NCI-H510A treated with DMSO at 0.1 percent for 48 hours (cell line): ENCODE results near the gene ITPRID2.
"Not testable (repeated sequence)": the region's sequence is repeated elsewhere in the genome, so short reads cannot be mapped to it uniquely, and the experiment has no call there.

Experiments used
- DNase-seq: peaks from one replicate; lab custom pipeline; 2025; lab: John Stamatoyannopoulos, UW

ITPRID2 gene

DNA sequence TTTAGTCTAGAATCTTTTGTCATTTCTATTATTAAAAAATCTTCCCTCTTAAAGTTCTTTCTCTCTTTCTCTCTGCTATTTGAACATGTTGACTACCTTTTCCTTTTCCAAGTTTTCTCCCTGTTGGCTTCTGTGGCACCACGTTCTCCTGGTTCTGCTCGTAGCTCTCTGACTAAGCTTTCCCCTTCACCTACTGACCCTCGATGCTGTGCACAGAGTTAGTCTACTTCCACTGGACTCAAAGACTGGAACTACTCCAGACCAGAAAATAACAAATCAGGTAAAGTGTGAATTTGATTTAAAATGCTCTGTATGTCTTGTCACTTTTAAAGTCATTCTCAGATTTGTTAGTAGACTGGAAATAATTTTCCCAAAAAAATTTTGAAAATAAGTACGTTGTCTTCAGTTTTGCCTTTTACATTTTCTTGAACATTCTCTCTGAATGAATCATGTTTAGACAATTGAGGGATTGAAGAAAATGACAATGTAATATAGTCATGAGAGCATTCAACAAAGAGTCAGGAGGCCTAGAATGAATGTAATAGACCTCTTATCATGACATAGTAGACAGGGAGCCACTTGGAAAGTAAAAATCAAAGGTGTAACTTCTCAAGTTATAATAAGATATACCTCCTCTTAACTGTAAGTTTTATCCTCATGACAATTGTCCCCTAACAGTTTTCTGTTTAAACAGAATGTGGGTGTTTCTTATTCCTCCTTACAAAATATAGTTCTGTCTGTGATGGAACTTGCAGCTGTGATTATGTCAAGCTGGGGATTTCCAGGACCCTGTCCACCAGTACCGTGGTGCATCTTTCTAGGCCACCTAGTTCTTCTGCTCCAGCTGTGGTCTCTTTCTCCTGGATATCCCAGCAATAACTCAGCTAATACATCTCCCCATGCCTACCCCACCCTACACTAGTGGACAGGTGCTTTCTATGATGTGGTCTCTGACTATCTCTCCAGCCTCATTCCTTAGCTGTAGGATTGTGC, 25.5 kb downstream of the ITPRID2 start:
- DNase-seq: no peak

DNA sequence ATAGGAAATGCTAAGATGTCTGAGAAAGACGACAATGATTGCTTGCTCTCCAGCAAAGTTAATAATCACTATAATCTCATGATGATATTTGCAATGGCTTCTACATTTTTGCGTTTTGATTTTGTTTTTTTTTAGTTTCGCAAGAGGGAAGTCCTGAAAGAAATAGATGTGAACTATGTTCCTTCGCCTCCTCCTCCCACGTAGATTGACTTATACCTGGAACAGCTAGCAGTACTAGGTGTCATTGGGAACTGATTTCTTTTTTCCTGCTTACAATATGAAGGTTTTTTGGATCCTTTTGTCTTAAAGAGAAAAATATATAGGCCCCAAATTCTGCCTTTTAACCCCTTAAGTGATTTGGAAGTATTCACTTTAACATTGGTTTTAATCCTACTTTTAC, 26.7 kb downstream of the ITPRID2 start:
- no peak for DNase-seq

DNA sequence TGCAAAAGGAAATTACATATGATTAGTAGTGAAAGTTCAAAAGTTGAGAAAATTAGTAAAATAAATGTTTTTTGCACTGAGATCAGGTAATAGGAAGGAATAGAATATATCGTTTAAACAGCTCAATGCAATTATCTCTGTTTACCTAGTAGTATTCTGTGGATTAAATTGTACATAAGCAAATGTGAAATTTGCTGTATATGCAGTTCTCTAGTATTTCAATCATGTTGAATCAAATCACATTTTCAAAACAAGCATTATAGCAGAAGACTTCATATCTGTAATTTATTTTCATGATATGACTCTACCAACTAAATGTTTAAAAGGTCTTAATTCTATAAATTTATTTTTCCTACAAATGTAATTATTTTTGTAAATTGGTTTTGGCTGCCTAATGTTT, 31.6 kb downstream of the ITPRID2 start:
- no peak for DNase-seq

DNA sequence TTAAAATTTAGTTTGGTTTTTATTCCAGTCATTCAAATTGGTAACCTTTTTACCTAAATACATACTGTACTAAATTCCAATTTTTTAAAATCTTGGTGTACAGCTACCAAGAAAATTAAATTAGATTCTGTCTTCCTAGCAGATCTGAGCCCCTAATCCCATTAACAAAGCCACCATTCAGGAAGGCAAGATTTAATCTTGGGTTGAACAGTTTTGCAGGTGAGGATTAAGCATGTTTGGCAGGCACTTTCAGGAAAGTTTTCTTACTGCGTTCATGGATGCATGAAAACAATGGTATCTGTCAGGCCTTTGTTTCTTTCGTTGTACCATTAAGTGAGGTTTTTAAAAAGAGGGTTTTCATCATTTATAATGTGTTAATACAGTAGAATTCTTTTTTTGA, 32.8 kb downstream of the ITPRID2 start:
- no peak for DNase-seq

DNA sequence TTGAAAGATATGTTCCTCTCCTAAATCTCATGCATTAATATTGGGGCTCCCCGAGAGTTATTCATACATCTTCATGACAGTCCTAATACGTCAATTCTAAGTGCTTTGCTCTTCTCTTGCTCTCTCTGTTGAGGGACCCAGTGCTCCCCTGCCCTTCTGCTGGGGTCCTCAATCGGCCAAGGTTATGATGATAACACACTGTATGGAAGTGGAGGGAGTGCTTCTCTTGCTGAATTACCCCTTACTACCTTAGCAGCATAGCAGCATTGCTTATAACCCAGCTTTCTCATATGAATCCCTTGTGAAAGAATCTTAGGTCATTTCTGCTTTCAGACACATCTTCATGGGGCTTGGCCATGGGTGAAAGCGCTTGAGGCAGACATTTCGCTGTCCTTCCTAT, 43.2 kb downstream of the ITPRID2 start:
- no peak for DNase-seq

DNA sequence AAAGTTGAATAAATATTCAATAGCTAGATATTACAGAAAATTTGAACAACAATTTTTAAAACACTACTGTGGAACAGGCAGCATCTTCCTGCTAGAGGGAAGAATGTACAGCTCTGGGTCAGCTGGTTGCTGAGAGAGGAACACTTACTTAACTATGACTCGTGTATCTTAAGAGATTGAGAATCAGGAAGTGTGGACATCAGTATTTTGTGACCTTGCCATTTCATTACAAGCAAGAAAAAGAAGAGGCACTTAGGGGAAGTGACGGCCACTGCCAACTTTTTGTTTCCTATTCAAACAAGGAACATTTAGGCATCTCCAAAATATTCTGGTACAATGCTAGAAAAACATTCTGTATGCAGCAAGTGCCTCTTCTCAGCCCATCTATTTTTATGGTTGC, 45.9 kb downstream of the ITPRID2 start:
- DNase-seq: no peak

DNA sequence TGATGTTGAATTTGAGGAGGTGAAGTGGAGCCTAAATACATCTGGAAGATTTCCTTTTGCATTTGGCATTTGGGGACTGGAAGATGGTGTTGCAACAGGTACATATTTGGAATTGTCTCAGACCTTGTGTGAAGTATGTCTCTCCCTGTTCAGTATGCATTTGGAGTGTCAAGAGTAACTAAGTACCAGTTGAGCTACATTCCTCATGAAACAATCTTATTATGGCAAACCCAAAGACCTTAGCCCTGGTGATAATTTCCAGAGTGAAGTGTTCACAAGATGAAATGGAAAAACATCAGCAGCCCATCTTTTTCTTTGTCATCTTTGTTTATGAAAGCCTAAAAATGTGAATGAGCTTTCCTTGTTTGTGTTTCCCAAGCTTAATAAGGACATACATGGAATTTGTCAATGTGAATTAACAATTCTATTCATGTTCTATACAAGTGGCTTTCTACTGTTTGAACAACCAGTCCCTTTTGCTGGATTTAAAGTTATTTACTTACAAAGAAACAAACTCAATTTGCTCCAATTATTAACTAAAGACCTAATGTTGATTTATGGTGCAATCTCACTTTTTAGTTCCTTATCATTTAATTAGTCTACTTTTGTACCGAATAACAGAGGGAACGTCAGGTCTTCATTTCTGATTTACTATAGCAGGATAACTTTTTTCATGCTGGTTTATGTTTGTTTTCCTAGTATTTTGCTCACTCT, 52.0 kb downstream of the ITPRID2 start:
- DNase-seq: no peak

DNA sequence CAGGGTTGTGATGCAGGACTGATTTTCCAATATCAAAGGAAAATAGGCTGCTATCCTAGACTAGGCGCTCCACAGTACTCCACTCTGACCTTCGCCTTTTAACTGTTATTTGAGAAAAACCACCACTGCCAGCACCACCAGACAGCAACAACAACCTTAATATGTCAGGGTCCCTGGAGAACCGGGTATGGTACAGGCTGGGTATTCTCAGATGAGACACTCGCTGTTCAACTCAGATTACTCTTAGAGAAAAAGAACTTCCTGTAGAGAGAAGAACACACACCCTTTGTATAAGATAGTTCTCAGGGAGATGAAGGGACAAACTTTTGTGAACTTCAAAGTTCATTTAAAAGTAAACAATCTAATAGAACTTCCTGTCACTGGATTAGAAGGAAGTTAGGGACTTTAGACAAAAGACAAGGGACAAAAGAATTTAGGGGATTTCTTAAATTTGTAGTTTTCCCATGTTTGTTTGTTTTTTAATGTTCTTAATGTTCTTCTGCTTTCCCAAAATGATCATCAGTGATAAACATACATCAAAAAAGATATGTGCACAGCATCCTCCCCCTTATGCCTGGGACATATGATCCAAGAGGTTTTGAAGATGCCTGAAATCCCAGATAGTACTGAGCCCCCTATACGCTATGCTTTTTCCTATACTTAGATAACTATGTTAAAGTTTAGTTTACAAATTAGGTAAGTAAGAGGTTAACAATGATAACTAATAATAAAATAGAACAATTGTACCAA, 52.8 kb downstream of the ITPRID2 start:
- DNase-seq: no peak

DNA sequence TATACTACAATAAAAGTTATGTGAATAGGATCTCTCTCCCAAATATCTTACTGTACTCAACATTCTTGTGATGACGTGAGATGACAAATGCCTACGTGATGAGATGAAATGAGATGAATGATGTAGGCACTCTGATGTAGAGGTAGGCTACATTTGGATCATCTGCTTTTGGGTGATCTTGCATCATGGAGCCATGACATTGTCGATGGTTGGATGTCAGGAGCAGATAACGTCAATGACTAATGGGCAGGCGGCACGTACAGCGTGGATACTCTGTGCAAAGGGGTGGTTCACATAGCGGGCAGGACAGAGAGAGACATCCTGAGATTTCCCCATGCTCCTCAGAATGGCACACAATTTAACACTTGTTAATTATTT, 53.4 kb downstream of the ITPRID2 start:
- no peak for DNase-seq

DNA sequence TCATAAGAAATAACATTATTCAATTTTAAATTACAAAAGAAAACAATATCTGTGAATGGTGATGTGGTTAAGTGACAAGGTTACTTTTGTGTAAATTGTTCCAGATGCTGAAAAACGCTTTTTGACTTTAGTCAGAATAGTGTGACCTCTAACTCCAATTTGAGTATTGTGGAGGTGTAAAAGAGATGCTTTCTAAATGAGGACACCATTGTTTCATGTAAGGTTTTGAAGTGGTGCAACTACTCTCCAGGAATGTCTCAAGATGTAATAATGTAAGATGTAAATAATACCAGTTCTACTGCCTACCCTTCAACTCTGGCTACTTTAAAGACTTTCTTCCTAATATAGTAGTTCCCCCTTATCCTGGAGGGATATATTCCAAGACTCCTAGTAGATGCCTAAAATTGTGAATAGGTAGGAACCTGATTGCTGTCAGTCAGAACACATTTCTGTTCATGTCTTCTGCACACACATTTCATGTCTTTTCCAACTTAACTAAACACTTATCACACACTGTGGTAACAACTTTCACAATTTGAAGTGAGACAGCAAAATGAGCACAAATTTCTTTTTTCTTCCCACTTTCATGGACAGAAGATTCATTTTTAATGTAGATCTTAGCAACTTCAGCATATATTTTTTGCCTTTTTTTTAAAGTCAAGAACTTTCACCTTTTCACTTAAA, 55.1 kb downstream of the ITPRID2 start:
- no peak for DNase-seq

DNA sequence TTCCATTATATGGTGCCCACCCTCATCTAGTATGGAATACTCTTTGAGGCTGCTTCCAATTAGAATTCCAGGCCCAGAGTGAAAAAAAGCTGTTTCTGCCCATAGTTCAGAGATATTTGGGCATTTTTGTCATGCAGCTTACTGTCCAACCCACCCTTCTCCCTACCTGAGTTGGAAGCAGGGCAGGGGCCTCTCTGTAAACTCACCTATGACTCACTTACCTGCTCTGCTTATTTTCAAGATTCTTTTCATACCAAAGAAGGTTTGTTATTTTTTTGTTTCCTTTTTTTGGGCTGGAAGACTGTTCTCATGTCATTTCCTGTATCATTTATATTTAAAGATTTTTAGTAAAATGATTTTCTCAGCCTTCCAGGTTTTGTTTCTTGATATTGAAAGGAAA, 55.7 kb downstream of the ITPRID2 start:
- no peak for DNase-seq

DNA sequence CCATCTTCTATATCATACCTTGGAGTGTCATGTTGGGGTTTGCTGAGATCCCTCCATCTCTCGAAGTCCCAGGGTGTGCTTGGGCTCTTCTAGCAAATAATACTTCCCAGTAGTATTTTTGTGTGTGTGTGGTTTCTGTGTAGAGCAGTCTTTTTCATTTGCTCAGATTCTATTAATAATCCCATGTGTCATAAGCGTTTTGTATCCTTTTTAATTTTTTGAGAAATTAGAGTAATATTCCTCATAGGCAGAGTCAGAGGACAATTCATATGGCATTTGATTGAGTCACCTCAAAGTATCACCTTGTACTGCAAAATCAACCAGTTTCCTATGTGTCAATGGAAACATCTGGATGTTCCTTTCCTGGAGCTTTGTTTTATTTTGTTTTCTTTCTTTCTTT, 56.7 kb downstream of the ITPRID2 start:
- no peak for DNase-seq

DNA sequence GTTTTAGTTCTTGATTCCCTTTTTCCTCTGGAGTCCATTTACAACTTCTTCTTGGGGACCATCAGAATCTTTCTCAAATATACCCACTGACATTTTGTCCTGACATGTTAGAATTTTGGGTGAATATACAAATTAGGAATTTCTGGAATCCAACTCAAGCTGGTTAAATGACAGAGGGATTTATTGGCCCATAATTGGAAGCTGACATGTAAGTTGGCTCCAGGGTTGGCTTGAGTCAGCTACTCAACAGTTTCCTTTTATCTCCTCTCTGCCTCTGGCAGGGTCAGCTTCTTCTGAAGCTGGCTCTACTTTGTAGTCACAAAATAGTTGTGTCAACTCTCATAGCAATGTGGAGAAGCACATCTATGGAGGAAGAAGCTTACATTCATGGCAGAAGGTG, 57.5 kb downstream of the ITPRID2 start:
- no peak for DNase-seq

DNA sequence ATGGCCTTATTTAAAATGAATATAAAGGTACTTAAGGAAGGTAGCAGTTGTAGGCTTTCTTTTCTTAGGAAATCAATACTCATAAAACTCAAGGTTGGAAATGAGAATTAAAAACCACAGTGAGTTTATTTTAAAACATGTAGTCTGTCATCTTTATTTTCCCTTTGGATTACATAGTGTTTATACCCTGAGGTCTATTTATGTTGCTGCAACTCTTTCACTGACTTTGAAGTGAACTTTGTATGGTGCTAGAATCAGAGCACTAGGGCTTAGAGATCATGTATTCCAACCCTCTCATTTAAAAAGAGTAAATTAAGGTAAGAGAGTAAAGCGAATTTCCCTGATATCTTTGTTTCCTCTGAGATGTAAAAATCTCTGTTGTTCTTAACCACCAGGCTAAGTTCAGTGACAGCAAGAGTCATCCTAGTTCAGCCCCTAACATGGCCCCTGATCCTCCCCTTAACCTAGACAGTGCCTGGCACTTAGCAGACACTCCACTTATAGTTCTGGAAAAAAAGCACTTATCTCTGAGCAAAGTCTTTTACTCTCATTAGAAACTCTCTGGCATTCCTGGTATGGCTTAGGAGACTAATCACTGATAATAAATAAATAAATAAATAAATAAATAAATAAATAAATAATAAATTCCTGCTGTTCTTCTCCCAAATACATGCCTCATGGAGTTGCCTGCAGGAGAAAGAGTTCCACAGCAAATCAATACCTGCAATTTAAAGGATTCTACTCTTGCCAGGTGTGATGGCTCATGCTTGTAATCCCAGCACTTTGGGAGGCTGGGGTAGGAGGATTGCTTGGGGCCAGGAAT, 61.1 kb downstream of the ITPRID2 start:
- DNase-seq: no peak

DNA sequence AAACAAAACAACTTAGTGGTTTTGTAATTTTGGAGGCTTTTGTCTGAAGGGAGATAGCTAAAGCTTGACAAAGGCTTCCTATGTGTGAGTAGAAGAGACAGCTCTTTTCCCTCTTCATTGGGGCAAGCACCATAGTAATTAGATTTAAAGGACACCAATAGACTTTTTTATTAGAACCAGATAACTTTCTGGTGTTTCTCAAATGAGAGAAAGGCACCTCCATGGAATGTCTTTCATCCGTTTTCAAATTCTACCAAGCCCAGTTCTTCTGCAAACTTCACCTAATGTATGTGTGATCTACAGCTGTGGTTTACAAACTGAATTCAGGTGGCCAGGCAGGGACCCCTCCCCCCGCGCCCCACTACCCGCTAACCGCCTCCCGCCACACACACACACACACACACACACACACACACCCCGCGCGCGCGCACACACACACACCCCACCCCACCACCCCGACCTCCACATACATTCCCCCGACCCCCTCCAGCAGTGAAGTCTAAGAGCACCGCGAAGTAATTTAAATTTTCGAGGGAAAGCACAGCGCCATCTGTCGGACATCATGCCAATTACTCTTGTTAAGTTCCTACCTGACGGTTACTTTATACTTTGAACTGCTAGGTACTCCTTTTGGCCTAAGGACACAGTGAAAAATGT, 62.5 kb downstream of the ITPRID2 start:
- peak; percentile 57 for DNase-seq

DNA sequence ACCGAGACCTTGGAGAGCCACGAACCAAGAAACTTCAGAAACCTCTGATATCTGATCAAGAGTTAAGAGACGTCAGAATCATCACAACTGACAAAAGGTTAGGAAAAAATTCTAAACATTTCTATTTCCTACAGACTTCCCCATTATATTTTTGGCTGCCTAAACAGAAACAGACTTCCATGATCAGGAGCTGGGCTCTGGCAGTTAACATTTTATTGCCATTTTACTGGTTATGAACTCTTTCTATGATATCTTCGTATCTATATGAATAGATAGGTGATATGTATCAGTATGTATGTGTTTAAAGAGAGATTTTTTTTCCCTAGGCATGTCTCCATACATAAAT, 63.0 kb downstream of the ITPRID2 start:
- no peak for DNase-seq

DNA sequence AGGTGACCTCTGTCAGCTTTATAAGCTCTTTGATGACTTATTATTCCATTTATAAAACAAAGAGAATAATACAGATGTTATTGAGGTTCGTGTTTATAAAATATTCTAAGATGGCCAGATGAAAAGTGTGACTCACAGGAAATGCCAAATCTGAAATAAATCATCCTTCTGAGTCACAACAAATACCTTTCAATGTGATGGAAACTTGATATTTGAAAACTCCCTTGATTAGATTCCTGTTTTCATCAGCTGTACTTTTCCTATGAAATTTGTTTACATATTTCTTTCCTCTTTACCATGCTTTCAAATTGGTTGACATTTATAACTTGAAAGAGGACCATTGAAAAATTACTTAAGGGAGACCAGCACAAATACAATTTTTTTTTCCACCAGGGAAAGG, 63.5 kb downstream of the ITPRID2 start:
- no peak for DNase-seq

DNA sequence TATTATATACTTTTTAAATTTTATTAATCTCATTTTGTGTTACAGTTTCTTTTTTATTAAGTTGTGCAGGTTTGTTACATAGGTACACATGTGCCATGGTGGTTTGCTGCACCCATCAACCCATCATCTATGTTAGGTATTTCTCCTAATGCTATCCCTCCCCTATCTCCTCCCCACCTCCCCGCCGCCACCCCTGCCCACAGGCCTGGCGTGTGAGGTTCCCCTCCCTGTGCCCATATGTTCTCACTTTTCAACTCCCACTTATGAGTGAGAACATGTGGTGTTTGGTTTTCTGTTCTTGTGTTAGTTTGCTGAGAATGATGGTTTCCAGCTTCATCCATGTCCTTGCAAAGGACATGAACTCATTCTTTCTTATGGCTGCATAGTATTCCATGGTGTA, 64.3 kb downstream of the ITPRID2 start:
- DNase-seq: not testable (repeated sequence)

DNA sequence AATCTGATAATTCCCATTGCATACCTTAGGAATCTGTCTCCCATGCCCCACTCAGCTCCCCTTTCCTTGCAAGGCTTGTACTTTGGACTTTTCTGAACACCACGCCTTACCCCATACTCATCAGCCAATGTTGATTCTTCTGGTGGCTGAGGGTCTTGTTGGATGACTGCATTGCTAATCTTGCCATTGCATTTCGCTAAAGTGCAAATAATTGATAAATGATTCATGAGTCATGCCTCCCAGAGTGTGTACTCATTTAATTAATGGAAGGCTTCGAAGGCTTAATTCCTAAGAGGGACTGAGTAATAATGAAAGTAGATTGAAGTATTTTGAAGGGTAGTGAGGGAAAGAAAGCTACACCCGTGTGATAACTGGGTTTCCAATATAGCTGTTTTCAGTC, 66.1 kb downstream of the ITPRID2 start:
- DNase-seq: no peak

DNA sequence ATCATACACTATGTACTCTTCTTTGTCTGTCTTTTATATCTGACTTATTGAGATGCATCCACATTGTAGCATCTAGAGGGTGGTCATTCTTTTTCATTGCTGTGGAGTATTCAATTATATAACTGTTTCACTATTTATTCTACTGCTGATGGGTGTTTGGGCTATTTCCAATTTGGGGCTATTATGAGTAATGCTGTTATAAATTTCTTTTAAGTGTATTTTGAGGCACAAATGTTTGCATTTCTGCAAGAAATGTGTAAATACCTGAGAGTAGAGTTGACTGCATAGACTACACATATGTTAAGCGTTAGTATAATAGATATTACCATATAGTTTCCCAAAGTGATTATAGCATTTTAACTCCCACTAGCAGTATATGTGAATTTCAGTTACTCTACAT, 67.2 kb downstream of the ITPRID2 start:
- no peak for DNase-seq

DNA sequence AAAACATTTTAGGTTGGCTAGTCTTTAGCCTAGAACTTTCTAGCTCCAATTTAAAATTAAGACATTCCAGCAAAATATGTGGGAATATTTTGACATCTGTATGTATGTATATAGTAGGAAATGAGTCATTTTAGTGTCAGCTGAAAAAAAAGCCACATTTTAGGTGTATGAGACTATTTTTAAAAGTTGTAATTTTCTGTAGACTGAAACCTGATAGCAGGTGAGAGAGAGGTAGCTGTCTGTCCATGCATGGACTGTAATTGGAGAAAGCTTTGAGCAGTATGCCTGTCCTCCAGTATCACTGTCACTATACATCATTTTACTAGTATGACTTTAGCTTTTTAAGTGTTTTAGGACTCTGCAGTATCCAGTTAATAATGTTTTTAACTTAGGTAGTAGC, 68.0 kb downstream of the ITPRID2 start:
- DNase-seq: no peak
